Right lung (tissue), 5 donors: Measurements from ENCODE around the gene FANCI. TPM values are rescaled to one million over a fixed set of nuclear protein-coding genes. Genes with fewer than 3 reads are reported as not detected.
"Not testable (repeated sequence)": the region's sequence is repeated elsewhere in the genome, so short reads cannot be mapped to it uniquely, and the experiment has no call there.

ENCODE experiments used
- DNase-seq, 2 donors: peaks; one replicate each; pipeline ENCODE4 v3.0.0-alpha.2; 2013
- polyA plus RNA-seq, 5 donors: library from polyadenylated mRNA; unstranded; fragments of 120-200 nt; gene quantifications; one replicate each; pipeline versions ENCODE4 v1.2.1 to v1.2.3, GENCODE V29; 2013; ENCODE audit warnings: inconsistent platforms in 1 of 5, low replicate concordance in 1 of 5; ENCODE audit not compliant: insufficient read length in 5 of 5, insufficient read depth in 1 of 5

The FANCI gene
- polyA plus RNA-seq, 5 donors, result 20.1 to 61.1 (median 47.5) TPM

DNA sequence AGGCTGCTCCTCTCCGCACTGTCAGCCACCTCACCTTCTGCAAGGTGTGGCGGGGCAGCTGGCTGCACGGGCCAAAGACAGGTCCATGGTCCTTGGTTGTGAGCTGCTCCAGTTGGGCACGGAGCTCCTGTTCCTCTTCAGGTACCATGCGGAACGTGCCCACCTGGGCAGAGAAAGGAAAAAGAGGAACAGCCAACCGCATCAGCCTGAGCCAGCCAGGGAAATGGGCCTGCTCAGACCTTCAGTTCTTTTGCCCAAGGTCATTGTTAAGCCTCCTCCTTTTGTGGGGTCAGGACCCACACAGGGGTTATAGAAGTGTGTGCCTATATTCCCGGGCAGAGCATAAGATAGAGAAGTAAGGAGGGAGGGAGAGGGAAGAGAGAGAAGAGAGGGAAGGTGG lies 25.2 kb upstream of the FANCI start:
- DNase-seq, result no peak

- DNase-seq, result no peak
Observed at GRCh38 chr15:89221543-89221942, 22.2 kb upstream of the FANCI start, which contains the start of gene RLBP1. RLBP1 (minus strand) TSS chr15:89221579; CDS start chr15:89218975, 2,604 bp downstream.

GRCh38 chr15:89225588-89225987 lies 18.2 kb upstream of the FANCI start:
- no peak for DNase-seq

DNA sequence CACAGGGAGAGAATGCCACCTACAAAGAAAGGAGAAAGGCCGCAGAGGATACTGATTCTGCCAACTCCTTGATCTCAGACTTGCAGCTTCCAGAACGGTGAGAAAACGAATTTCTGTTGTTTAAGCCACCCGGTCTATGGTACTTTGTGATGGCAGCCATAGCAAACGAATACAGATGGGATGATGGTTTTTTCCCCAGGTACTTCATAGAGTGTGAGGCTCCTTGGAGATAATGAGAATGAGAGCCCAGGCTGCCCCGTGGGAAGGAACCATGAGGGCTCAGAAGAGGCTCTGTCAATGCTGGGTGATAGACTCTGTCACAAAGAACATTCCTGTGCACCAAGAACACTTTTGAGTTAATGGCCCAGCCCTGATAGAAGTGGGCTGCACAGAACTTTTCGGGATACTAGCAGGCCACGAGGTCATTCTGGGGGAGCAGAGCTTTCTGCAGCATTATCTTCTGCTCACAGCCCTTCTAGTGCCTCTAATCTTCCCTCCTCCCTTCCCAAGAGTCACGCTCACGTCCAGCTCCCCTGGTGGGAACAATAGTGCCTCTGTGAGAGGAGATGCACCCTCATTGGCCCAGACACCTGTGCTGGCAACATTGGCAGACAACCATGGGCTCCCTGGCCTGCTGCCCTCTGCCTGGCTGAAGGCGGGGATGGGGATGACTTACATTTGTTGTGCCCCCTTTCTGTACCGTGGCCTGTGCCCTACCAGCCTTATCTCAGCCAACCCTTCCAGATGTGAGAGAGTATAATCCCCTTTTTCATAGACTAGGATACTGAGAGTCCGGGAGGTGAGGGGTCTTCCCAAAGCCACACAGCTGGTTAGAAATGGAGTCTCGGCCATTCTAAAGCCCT lies 17.2 kb upstream of the FANCI start:
- no peak for DNase-seq

DNA sequence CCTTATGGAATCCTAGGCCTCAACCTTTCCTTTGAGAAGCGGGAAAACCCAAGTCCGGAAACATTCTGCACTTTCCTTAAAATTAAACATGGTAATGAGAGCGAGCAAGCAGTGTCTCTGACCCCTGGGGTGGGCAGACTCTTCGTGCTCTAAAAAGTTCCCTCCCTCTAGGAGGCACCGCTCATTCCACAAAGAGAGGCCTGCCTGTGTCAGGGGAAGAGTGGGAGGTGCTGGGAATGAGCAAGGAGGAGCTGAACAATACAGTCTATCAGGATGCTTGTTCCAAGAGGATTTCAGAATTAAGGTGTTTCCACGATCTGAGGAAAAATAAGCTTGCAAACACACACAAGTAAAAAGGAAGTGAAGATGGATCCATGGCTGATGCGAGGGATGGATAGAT lies 16.4 kb upstream of the FANCI start:
- no peak for DNase-seq

DNA sequence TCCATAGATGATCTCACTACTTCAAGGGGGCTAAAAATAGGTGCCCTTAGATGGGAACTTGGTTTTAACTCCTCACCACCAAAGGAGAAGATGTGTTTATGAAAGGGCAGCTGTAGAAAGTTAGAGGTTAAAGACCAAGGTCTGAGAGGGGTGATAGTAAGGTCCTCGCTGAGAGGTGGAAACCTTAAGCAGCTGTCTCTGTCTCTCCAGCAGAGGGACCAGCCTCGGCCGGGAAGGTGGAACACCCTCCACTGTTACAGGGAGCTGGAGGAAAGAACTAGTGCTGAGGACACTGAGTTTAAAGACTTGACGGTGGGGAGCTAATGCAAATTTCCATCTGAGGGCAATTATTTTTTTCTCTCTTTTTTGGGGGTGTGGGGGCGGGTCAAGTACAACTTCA lies 13.5 kb upstream of the FANCI start:
- no peak for DNase-seq

- no peak for DNase-seq
Observed at GRCh38 chr15:89231832-89232231, 11.9 kb upstream of the FANCI start.

GRCh38 chr15:89239883-89240810 lies 3.6 kb upstream of the FANCI start:
- DNase-seq, result not testable (repeated sequence)

GRCh38 chr15:89243046-89243690 lies 611 bp upstream of the FANCI start:
- DNase-seq, result peak in 1 of 2 donors; percentile 4

DNA sequence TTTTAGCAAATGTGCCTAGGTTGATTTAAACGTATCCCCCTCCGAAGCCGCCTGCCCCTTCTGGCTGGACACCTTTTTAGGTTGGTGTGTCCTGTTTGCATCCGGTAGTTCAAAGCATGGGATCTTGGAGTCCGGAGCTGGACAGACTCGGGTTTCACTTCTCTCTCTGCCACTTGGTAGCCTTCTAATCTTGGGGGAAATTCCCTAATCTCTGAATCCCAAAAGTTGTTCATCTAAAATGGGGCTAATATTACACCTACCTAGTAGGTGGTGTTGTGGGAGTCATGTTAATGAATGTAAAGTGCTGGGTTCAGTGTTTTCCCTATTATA lies 760 bp downstream of the FANCI start:
- no peak for DNase-seq

- no peak for DNase-seq
Observed at GRCh38 chr15:89247446-89247845, 3.7 kb downstream of the FANCI start.

- no peak for DNase-seq
Observed at GRCh38 chr15:89248584-89248983, 4.8 kb downstream of the FANCI start.

DNA sequence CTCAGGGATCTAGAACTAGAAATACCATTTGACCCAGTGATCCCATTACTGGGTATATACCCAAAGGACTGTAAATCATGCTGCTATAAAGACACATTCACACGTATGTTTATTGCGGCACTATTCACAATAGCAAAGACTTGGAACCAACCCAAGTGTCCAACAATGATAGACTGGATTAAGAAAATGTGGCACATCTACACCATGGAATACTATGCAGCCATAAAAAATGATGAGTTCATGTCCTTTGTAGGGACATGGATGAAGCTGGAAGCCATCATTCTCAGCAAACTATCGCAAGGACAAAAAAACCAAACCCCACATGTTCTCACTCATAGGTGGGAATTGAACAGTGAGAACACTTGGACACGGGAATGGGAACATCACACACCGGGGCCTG lies 6.4 kb downstream of the FANCI start:
- DNase-seq, result not testable (repeated sequence)

- DNase-seq, result not testable (repeated sequence)
Observed at GRCh38 chr15:89277281-89277680, 33.5 kb downstream of the FANCI start.

GRCh38 chr15:89278307-89278706 lies 34.5 kb downstream of the FANCI start:
- no peak for DNase-seq

DNA sequence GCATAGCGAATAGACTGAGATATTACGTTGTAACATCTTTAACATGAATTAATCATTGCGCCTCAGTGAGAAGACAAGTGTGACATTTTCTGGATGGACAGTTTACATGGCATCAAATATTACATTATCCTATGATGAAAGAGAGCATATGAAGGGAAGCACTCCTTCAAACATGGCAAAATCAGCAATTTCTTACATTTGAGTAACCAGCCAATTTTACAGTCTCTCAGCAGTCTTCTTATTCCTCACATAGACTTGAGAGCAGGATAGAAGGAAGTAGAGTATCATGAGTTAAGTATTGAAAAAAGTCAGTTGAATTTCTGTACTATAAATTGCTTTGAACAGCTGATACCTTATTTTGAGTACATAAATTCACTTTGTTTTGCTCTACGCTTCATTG lies 38.9 kb downstream of the FANCI start:
- DNase-seq, result no peak

GRCh38 chr15:89283201-89283600 lies 39.4 kb downstream of the FANCI start:
- DNase-seq, result no peak

GRCh38 chr15:89291934-89292438 lies 48.2 kb downstream of the FANCI start:
- DNase-seq, result no peak

DNA sequence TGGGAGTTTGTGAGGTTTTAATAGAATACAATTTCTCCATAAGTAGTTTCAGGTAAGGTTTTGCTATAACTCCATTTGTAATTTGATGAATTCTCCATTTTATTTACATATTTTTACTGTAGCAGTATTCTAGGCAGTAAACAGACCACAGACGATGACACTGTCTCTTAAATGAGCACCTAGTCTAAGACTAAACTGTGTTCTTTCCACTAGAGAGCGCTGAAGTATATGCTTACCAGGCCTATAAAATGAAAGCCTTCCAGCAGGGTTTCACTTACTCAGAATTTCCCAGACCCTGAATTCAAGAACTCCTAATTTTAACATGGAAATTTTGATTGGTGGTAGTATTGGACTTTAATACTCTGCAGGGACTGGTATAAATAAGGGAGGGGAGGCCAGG lies 49.2 kb downstream of the FANCI start:
- no peak for DNase-seq

- no peak for DNase-seq
Observed at GRCh38 chr15:89299896-89300295, 56.1 kb downstream of the FANCI start.

DNA sequence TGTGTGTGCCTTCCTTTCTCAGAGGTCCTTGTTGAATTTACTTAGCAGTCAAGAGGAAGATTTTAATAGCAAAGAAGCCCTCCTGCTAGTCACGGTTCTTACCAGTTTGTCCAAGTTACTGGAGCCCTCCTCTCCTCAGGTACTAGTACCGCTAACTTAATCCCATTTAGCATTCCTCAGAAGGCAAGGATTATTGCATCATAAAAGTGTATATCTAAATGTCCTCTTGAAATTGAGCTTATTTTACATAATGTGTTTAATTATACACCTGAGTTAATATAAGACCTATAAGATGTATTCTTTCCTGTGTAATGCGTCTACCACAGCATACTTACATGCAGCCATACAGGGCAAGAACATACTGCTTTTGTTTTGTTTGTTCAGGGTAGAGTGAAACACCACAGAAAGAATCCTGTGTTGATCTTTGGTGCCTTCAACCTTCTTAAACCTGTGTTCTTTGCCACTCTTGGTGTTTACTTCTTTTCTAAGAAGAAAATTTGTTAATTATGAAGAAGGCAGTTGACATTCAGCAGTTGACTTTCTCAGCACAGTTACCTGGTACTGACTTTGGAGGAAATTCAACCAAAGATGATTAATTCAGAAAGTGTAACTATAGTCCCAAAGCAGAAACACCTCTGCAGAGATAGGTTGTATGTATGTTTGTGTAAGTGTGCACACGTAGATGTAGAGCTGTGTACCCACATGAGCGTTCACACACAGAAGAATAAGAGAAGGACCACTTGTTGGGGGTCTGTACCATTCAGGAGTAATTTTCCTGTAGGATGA lies 57.7 kb downstream of the FANCI start:
- DNase-seq, result no peak
